GM12878 (cell line): ENCODE results near the gene MGA. TPM values are rescaled to one million over a fixed set of nuclear protein-coding genes. Genes with fewer than 3 reads are reported as not detected.

Source experiments
- ATAC-seq: fragments of 200-7000 bp; cut with Tn5 transposase; 3 replicates; pipeline ENCODE4 v1.9.1; 2020; ENCODE audit warnings: mild to moderate bottlenecking, moderate library complexity
- BruUV-seq: library from RNA; stranded (reverse); fragments of 400-500 nt; replicated peaks from 2 replicates; lab custom pipeline; 2021; lab: Mats Ljungman, UMichigan
- CTCF ChIA-PET: fragments of 300-600 bp; sonication (Branson Sonifier 250); formaldehyde crosslinking; extraction: SDS; loops from one replicate; lab custom pipeline; 2021; ENCODE audit warnings: inconsistent platforms; lab: Yijun Ruan, JAX
- POLR2A ChIA-PET: fragments of 350-600 bp; formaldehyde crosslinking; extraction: SDS; loops from one replicate; lab custom pipeline; 2021; ENCODE audit warnings: inconsistent platforms; lab: Charles Lee
- RAD21 ChIA-PET: fragments of 300-600 bp; sonication (Branson Sonifier 250); formaldehyde crosslinking; loops from one replicate; lab custom pipeline; 2023; ENCODE audit warnings: antibody characterized with exemption; ENCODE audit not compliant: unreplicated experiment; lab: Charles Lee
- SMC1A ChIA-PET: fragments of 300-600 bp; sonication (Branson Sonifier 250); formaldehyde crosslinking; loops from one replicate; lab custom pipeline; 2023; ENCODE audit not compliant: unreplicated experiment, uncharacterized antibody; lab: Charles Lee
- DNase-seq: peaks from one replicate; pipeline ENCODE4 v3.0.0-alpha.2; 2011; ENCODE audit warnings: low read depth, low spot score
- FAIRE-seq: peaks from 3 replicates; lab custom pipeline; 2011; peaks lifted over from hg19 to GRCh38; lab: Jason Lieb, UNC
- H2AFZ ChIP-seq: 2 replicates; pipeline ENCODE4 v1.6.0; 2011; ENCODE audit warnings: low read depth, low read length, control low read depth; ENCODE audit not compliant: control insufficient read depth
- H3K27ac ChIP-seq: 2 replicates; pipeline ENCODE4 v1.5.1; 2011; ENCODE audit warnings: control low read depth; ENCODE audit not compliant: control insufficient read depth, insufficient read depth
- H3K27me3 ChIP-seq, 2 experiments: replicated peaks in 1 of 2; 2 replicates each; pipeline versions ENCODE4 v1.6.0 to v1.6.1; 2011; ENCODE audit warnings: low read length in 1 of 2; ENCODE audit not compliant: control insufficient read depth in 2 of 2, insufficient read depth in 2 of 2
- H3K36me3 ChIP-seq, 2 experiments: 2 replicates each; pipeline ENCODE4 v1.5.1; 2011; ENCODE audit warnings: low read length in 1 of 2; ENCODE audit not compliant: control insufficient read depth in 2 of 2, insufficient read depth in 2 of 2
- H3K4me1 ChIP-seq: 2 replicates; pipeline ENCODE4 v1.6.1; 2011; ENCODE audit warnings: mild to moderate bottlenecking, low read length, moderate library complexity, mixed read lengths; ENCODE audit not compliant: control insufficient read depth, insufficient read depth
- H3K4me2 ChIP-seq: 2 replicates; pipeline ENCODE4 v1.6.0; 2011; ENCODE audit warnings: control low read depth; ENCODE audit not compliant: control insufficient read depth, insufficient read depth
- H3K4me3 ChIP-seq: fragments of 200-600 bp; sonication (generic); 2 replicates; pipeline ENCODE4 v1.5.1; 2016
- H3K79me2 ChIP-seq: 2 replicates; pipeline ENCODE4 v1.6.0; 2011; ENCODE audit warnings: low read length; ENCODE audit not compliant: control insufficient read depth, insufficient read depth
- H3K9ac ChIP-seq: 2 replicates; pipeline ENCODE4 v1.8.0; 2011; ENCODE audit warnings: low read length, control low read depth, mixed read lengths; ENCODE audit not compliant: control insufficient read depth, insufficient read depth
- H3K9me3 ChIP-seq: replicated peaks from 3 replicates; pipeline ENCODE4 v1.5.1; 2011; ENCODE audit warnings: mild to moderate bottlenecking, low read length; ENCODE audit not compliant: control insufficient read depth, insufficient read depth
- H4K20me1 ChIP-seq: 2 replicates; pipeline ENCODE4 v1.6.0; 2011; ENCODE audit not compliant: control insufficient read depth, insufficient read depth
- CTCF ChIP-seq, 3 experiments: IDR thresholded peaks in 2 of 3; conservative IDR thresholded peaks in 1 of 3; 2 replicates each; pipeline ENCODE4 v1.5.1; 2011; ENCODE audit warnings: low read depth in 3 of 3, low read length in 3 of 3, mild to moderate bottlenecking in 3 of 3, control low read depth in 2 of 3, moderate library complexity in 2 of 3, inconsistent platforms in 1 of 3, mixed read lengths in 1 of 3; ENCODE audit not compliant: control insufficient read depth in 2 of 3, insufficient read depth in 1 of 3; ENCODE audit errors: extremely low read depth in 1 of 3
- SMC3 ChIP-seq: IDR thresholded peaks from 2 replicates; pipeline ENCODE4 v1.6.1; 2011; ENCODE audit warnings: low read length, improper control_type of control experiment, borderline replicate concordance
- ZNF592 ChIP-seq: fragments of 450-650 bp; IDR thresholded peaks from 2 replicates; pipeline ENCODE4 v1.6.1; 2017; ENCODE audit warnings: mild to moderate bottlenecking, moderate library complexity
- WGBS: methylation state at CpG from one replicate; pipeline ENCODE4 v1.1.6; 2016; ENCODE audit warnings: low lambda C conversion rate; ENCODE audit not compliant: insufficient replicate concordance, insufficient coverage; ENCODE audit errors: missing lambda C conversion rate; 5-methylcytosine and 5-hydroxymethylcytosine counted together
- in situ Hi-C: fragments of 300-500 bp; cut with MboI; formaldehyde crosslinking; loops from 9 replicates; pipeline ENCODE4 v1.14.3; 2018; ENCODE audit warnings: mixed read lengths
- intact Hi-C: fragments of 100-400 bp; cut with micrococcal nuclease; formaldehyde crosslinking; loops from one replicate; pipeline ENCODE4 v1.14.2; 2022; ENCODE audit not compliant: unreplicated experiment
- polyA plus RNA-seq, 11 experiments: library from polyadenylated mRNA; depleted of rRNA in 4 of 11; unstranded in 6 of 11; stranded (reverse) in 5 of 11; fragments of >200 nt; fragmentation: Nextera tagmentation in 4 of 11; fragmentation: Illumina TruSeq in 1 of 11; extraction: Ambion mirVana in 4 of 11; extraction: Trizol in 1 of 11; gene quantifications; 1 replicate in 1 of 11; 2 replicates in 10 of 11; pipeline versions ENCODE4 v1.2.1 to v1.2.3, GENCODE V29; 2011 to 2016; ENCODE audit warnings: inconsistent platforms in 2 of 11, missing spikeins in 2 of 11, low read depth in 1 of 11
- total RNA-seq, 4 experiments: library from RNA; depleted of rRNA in 3 of 4; stranded (reverse); fragments of >200 nt in 3 of 4; fragmentation: Illumina TruSeq in 1 of 4; extraction: Trizol in 1 of 4; gene quantifications; 2 replicates each; pipeline versions ENCODE4 v1.2.1 to v1.2.3, GENCODE V29; 2013 to 2021

The MGA gene
- total and polyA plus RNA-seq, 10 of the 15 experiments (the other 5 are each of a cell fraction or from before 2014, with no cell fraction given): 2.6 to 29.6 (median 17.0) TPM

GRCh38 chr15:41806291-41807181, 146.3 kb downstream of the MGA start:
- no peak for FAIRE-seq

More at GRCh38 chr15:41806291-41807181, 146.3 kb downstream of the MGA start:
- DNase-seq (no peak), ATAC-seq (peak; percentile 40; the same call in 1 of the 3 replicates)
- TF ChIP-seq ZNF592 (no peak), SMC3 (peak; percentile 4; the same call in 1 of the 2 replicates), CTCF (IDR thresholded peaks at IDR 0.05 in 2 of 3, conservative IDR thresholded peaks at IDR 0.05 in 1 of 3; ENCODE audit: control insufficient read depth in 2 of 3, extremely low read depth in 1 of 3, insufficient read depth in 1 of 3, low read depth in 3 of 3, low read length in 3 of 3) (peak in 2 of 3 experiments; percentile 7 to 17; a peak in 2 of 6 replicates)
- no peak overlapping the region for H3K9ac ChIP-seq
- no peak overlapping the region for H3K27ac ChIP-seq
- ChIA-PET CTCF (interaction anchor here (1.1 to 3.6 kb wide), 4 partner anchors 27 to 49 kb away, joined by 4 to 34 read pairs (median 4); partner anchors contain the start of gene MAPKBP1), POLR2A (no interaction called here), SMC1A (interaction anchor here (8.3 kb wide), 1 partner anchor 32 kb away, joined by 268 read pairs; the partner anchor contains the start of gene MAPKBP1), RAD21 (interaction anchor here (12.6 kb wide), 1 partner anchor 32 kb away, joined by 305 read pairs; the partner anchor contains the start of gene MAPKBP1)
- WGBS: over 99% methylated on average over 10 of the region's 10 CpGs
- H3K4me3 ChIP-seq: no peak overlapping the region
- H3K9me3 ChIP-seq: no peaks in the 10 kb centered on the region; the same call in 2 of the 3 replicates
- no peaks in the 10 kb centered on the region for H3K79me2 ChIP-seq
- no peaks in the 10 kb centered on the region for H3K4me1 ChIP-seq
- no peaks in the 10 kb centered on the region for H4K20me1 ChIP-seq
- no TSS peak for BruUV-seq
- no peaks in the 10 kb centered on the region for H3K27me3 ChIP-seq
- in situ Hi-C loops: no loop called here
- intact Hi-C loops: no loop called here
- H3K36me3 ChIP-seq: peaks cover 0 to 4% of the 10 kb centered on the region in 2 experiments; a peak in 3 of 4 replicates
- no peak overlapping the region for H2AFZ ChIP-seq
- no peak overlapping the region for H3K4me2 ChIP-seq
